GM19025 (cell line): Measurements from ENCODE around the gene ADARB2.

Source experiments
- ATAC-seq: cut with Tn5 transposase; IDR thresholded peaks from one replicate; pipeline ENCODE4 v1.9.1; 2021; ENCODE audit warnings: mild to moderate bottlenecking, low read depth, moderate library complexity; ENCODE audit not compliant: unreplicated experiment

ADARB2 gene

DNA sequence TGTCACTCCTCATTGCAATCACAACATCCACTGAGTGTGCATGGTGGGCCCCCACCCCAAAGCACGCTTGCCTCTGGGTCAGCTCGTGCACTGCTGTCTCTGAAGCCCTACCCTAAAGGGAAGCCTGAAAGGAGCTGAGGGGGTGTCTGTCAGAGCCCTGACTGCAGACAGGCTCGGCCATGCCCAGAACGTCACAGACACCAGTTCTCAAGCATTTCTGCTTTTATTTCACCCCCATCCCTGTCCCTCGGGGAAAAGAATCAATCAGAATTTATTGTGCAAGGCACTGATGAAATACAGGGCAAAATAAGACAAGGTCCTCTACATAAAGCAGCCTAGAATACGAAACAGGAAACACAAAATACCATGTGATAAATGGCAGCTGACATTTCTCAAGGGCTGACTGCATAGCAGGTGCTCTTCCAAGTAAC lies 449.3 kb downstream of the ADARB2 start:
- ATAC-seq = no peak

DNA sequence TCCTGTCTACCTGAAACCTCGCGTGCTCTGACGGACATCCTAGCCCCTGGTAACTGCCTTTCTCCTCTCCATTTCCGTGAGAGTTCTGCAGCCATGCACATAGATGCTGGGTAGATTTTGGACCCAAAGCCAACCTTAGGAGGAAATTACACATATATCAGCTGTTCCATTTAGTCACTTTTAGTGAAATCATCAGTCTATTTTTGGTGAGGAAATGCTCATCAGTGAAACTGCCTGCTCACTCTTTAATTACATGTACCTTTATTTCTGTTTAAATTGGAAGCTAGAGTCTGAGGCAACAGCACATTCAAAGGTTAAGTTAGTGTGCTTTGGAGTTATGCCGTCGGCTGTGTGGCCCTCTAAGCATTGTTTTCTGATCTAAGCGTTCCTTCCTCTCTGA lies 449.8 kb downstream of the ADARB2 start:
- ATAC-seq = no peak

DNA sequence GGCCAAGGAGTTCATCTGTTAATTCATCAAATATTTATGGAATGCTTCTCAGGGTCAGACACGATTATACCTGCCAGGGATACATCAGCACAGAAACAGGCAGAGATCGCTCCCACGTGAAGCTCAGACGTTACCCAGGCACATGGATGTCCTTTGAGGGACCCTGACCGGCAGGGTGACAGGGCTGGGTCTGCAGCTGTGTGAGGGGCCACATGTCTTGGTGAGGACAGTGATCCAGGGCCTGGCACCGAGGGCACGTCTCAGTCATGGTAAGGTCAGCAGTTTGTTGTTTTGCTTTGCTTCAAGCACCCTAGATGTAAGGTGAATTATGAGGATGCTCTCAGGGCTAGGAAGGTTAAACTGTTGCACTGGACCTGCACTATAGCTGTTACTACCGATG lies 453.2 kb downstream of the ADARB2 start:
- no peak for ATAC-seq

DNA sequence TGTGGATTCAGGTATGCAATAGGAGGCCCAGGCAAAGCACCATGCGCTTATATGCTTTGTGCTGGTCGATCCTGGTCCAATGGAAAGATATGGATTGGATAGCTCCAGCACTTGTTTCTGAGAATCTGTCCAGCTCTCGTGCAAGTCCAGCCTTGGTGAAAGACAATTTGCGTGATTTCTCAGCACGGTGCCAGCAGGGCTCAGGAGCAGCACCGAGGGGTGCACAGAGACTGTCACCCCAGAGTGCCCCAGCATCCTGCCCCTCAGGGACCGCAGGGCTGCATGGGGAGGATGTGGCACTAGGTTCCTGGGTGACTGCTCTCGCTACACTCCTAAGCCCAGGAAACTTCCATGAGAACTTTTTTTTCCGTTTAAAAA lies 455.9 kb downstream of the ADARB2 start:
- ATAC-seq = no peak

DNA sequence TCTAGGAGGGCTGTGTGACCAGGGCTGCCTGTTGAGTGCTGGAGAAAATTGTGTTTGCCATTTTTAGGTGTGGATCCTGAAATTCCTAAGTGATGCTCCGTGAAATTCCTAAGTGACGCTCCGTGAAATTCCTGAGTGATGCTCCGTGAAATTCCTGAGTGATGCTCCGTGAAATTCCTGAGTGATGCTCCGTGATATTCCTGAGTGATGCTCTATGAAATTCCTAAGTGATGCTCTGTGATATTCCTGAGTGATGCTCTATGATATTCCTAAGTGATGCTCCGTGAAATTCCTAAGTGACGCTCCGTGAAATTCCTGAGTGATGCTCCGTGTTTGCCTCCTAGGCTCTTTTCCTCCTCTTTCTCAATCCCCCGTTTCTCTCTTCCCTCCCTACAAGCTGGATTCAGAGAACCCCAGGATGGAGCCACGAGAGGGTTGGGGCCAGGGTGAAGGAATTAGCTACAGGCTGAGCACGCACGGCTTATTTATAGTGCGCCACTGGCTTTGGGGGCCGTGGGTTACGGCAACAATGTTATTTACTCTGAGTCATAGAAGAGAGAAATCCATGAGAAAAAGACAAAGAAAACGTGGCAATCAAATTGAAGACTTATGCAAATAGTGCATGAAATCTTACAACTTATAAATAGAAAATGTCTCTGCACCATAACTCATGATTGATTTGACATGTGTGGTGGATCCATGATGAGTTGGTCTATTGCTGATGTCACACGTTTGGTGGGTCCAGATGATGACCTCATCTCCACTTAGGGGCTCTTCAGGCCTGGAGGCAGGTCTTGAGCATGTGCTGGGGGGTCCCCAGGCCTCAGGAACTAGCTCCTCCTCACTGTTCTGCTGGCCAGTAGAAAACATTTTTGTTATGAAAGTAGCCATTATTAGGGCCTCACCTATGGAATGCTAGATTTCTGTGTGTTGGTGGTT lies 456.6 kb downstream of the ADARB2 start:
- no peak for ATAC-seq

DNA sequence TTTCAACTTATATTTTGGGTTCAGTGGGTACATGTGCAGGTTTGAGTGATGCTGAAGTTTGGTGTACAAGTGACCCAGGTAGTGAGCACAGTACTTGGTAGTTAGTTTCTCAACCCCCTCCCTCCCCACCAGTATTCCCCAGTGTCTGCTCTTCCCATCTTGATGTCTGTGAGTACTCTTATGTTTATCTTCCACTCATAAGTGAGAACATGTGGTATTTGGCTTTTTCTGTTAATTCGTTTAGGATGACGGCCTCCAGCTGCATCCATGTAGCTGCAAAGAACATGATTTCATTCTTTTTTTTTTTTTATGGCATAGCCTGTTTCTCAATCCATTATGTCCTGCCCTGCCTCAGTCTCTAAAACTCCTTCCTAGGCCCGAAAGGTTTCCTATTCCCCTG lies 459.0 kb downstream of the ADARB2 start:
- ATAC-seq = no peak

DNA sequence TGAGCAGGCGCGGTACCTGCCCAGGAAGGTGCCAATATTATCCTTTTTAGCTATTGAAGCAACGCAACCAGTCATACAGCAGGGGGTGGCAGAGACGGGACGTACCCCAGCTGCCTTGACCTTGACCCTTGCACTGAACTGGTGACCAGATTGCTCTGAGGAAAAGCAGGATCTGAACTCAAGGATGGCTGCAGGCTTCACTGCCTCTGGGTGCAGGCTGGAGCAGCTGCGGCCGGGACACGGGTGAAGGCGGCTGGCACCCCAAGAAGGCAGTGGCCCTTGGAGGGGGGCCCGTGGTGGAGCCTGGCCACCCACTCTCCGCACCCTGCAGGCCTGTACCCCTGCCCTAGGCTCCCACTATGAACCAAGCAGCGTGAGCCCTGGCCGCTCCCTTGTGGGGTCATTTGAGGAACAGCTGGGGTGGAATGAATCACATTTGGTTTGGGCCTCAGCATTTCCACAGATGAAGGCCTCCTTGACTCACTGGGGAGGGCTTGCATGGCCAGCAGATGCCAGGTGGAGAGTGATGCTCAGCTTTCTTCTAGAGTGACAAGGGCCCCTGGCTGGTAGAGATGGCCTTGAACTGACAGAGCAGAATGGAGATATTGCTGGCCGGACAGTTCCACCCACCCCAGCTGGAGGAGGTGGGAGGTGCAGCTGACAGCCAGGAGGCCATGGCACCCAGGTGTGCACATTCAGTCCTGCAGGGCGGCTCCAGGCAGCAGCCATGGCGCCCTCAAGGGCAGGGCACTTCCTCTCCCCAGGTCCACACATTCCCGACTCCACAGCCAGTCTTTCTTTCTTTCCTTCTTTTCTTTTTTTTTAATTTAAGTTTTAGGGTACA lies 462.4 kb downstream of the ADARB2 start:
- ATAC-seq = no peak

DNA sequence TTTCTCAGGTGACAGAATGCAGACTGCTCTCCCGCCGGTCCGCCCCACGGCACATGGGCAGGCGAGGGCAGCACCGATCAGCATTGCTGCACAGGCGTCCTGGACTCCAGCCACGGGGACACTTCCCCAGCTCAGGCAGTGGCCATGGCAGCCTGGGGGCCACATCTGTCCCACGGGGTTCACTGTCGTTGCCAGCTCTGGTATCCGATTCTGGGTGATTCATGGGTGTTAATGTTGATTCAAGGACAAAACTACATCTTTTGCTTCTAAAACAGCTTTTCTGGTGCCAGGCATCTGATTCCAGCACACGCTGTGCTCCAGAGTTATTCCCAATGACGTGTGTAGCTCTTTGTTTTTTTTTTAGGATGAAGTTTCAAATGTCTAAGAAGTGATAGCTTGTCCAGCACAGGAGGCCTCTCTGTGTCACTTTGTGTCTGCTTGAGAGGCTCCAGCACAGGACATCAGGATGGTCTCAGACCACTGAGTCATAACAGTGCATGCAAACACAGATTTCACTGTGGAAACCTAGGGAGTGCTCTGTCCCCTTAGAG lies 463.1 kb downstream of the ADARB2 start:
- ATAC-seq = no peak

DNA sequence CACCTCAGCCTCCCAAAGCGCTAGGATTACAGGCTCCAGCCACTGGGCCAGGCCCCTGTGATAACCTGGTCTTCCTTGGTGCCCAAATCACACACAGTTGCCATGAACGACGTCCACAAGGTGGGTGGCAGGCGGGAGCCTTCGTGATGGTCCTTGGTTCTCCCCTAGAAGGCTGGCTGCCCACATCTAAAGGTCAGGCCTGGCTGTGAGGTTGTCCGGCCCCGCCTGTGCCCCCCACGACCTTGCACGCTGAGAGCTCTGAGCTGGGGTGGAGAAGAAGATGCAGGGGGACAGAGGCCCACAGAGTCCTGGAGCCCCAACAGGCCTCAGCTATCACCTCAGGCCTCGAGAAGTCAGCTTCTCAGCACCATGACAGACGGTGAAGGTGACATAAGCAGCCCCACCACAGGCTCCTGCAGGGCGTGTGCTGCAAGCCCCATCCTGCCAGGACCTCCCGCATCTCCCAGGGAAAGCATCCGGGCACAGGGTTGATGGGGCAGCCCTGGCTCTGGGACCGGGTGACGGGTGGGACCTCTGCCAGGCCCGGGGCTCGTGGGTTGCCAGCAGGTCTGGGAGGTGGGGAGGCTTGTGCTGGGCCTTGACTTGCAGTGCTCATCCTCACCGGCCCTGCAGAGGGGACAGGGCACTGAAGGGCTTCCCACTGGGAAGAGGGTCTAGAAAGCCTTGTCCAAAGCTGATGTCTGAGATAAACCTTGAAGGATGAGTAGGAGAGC lies 463.8 kb downstream of the ADARB2 start:
- no peak for ATAC-seq

DNA sequence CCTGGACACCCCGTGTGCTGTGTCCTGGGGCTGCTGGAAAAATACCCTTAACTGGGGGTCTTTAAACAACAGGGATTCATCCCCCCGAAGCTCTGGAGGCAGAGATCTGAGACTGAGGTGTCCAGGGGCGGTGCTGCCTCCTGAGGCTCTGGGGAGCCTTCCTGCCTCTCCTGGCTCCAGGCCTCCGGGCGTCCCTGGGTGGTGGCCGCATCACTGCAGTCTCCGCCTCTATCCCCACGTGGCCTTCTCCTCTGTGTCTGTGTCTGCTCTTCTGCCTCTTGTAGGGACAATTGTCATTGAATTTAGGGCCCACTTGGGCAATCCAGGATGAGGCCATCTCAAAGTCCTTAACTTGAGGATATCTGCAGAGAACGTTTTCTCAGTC lies 464.6 kb downstream of the ADARB2 start:
- ATAC-seq = no peak

DNA sequence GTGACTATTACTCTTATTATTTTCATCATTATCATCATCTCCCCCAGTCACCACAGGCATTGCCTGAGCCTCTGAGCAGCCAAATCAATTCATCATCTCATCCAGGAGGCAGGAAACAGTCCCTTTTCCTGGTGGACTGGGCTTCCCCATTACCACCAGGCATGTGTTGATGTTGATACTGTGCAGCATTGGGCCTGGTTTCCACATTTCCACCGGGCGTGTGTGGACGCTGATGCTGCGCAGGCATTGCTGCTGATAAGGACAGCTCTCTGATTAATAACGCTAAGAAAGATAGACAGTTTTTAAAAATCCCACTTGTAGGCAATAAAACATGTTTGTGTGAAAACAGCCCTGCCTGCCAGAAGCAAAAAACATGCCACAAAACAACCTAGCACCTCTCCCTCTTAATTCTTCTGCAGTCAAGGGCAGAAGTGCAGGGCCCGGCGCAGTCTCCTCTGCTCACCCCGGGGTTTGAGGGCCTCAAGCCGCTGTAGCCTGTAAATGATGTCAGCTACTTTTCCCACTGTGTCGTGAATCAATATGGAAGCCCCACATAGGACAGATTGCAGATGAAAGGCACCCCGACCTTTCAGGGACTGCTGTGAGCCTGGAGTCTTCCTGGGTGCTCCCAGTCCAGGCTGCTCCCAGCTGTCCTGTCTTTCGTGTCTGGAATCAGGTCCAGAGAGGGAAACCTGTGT lies 465.1 kb downstream of the ADARB2 start:
- ATAC-seq = no peak

DNA sequence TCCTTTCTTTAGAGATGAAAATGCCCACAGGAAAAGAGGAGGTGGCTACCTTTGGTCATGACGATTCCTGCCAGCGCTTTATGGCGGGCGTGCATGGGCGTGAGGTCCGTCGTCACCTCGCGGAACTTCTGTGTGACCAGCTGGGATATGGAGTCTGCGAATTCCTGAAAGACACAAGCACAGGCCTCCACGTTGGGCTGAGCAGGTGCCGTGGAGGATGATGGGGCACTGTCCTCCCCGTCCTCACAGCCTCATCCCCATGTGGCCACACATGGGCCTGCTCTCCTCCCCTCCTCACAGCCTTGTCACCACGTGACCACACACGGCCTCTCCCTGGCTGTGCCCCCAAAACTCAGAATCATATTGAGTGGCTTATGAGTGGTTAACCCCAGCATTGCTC lies 466.4 kb downstream of the ADARB2 start:
- ATAC-seq = no peak

DNA sequence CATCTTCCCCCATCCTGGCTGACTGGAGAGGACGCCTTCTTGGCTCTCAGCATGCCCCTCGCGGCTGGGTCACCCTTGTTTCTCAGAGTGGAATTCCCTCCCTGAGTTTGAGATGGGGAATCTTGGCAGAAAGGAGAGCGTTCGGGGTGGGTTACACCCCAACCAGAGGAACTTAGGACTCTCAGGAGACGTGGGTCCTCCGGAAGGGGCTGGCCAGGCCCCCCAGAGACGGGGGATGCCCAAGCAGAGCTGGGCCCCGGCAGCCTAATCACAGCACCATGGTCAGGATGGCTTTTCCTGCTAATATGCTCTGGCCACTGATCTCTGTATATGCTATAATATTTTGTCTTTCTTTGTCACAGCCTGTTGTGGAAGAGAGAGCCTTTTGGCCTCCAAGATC lies 466.8 kb downstream of the ADARB2 start:
- ATAC-seq = no peak

DNA sequence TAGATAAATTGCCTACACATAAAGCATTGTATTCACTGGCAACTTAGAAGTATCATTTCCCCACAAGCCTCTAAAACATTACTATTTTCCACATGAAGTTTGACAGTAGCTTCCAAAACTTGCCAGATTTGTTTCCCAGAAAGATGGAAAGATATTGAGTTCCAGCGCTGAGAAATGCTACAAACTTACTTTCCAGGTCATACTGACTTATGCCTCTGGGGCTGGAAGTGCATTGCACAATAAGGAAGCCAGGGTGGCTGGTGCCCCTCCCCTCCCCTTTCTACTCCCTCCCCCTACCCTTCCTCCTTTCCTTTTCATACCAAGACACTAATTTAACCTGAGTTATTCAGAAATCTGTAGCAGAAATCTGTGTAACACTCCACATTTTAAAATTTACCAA lies 468.5 kb downstream of the ADARB2 start:
- no peak for ATAC-seq

DNA sequence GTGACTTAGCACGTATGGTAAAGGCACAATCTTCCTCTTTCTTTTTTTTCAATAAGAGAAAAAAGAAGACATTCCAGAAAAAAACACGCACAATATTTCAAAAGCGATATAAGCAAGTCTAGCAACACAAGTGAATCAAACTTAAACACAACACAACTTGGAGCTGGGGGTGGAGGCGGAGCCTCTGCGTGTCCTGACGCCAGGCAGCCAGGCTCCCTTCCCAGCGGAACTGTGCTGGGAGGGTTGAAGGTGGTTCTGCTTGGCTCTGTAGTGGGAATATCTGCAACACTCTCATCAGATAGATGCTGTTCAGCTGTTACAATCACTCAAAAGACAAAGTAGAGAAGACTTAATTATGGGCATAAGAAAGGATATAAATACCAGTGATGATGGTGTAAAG lies 469.8 kb downstream of the ADARB2 start:
- no peak for ATAC-seq

DNA sequence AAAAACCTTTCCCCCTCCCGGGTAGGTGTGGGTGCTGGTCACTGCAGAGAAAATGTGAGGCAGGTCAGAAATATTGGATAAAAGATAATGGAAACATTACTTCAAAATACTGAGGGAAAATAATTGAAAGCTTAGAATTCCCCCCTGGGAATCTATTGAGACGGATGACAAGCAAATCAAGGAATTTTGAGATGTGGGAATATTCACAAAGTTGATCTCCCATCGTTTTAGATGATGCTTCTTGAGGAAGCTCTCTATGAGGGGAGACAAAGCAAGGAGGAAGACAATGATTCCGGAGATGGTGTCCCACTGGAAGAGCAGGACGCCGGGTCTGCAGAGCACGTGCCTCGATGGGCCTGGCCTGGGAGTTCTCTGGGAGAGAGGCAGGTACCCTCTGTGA lies 470.2 kb downstream of the ADARB2 start:
- ATAC-seq = no peak

DNA sequence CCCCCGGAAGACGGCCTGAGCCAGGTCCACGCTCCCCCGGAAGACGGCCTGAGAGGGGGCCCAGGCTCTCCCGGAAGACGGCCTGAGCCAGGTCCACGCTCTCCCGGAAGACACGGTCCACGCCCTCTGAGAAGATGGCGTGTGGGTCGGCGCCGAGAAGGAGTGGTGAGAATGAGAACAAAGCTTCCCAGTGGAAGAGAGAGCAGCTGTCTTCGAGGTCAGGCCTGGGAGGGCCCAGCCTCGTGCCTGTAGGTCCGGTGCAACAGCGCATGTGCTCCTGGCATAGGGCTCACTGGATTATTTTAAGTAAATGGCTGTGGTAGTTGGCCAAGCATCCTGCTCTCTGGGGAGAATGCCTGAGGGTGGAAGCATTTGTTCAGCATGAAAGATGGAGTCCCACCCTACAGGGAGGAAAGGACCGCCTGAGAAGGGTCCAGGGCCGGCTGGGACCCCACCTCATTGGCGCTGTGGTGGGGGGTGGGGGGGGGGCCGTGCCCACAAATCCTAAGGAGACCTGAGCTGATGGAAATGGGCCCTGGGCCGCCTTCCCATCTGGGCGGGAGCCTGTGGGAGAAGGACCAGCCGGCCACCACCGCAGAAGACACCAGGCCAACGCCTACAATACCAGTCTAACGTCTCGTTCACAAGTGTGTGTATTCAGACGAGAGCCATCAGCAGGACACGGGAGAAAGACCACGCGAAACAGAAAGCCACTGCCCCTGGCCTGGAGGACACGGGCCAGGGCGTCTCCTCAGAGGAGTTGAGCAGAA lies 471.1 kb downstream of the ADARB2 start:
- no peak for ATAC-seq

DNA sequence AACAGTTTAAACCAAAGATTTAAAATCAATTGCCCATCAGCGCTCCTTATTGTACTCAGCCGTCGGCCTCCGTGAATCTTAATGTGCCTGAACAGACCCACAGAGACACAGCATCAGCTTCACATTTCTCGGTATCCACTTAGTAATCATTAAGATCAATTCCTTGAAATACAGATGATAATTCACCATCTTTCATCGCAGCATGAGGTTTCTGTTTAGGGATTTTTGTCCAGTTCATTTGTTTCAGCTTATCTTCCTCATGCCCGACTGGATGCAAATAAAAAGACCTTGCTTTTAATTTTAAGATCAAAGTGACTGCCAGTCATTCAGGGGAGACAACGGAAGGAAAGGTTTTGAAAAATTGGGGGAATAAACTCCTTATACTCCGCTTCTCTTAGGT lies 473.3 kb downstream of the ADARB2 start:
- no peak for ATAC-seq

DNA sequence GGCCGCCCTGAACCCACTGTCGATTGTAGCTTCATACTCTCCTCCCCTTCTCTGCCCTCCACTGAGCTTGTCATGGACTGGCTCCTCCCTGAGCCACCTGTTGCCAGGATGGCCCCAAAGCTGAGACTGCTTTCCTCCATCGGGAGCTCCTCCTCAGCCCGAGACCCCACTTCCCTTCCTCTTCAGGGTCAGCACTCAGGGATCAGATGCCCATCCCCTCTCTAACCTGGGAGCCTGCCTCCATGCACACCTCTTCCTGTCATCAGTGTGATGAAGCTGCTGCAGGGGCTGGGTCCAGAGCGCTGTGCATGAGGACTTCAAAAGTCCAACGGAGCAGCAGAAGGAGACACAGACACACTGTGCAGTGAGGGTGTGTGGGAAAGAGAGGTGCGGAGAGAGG lies 480.1 kb downstream of the ADARB2 start:
- ATAC-seq = no peak

DNA sequence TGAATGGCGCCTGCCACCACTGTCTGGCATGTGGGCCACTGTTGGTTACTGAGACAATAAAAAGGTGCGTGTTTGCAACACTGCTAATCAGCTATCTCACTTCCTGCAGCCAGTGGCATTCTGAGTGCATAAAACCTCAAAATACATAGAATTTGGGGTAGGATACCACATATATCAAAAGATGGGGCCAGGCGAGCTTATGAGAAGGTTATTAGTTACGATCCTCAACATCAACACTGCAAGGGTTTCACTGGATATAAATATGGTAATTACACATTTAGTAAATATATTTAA lies 480.9 kb downstream of the ADARB2 start:
- no peak for ATAC-seq
